Mucosa of descending colon (tissue), 3 donors: ENCODE measurements around the gene PRKCE. TPM values are rescaled to one million over a fixed set of nuclear protein-coding genes. Genes with fewer than 3 reads are reported as not detected.
A peak's percentile ranks its signal among the peaks of the same experiment; 100 is the strongest.

Source experiments
- ATAC-seq: fragments of 200-7000 bp; cut with Tn5 transposase; one replicate; pipeline ENCODE4 v1.9.1; 2020; ENCODE audit warnings: mild to moderate bottlenecking, moderate library complexity
- DNase-seq, 3 donors: peaks; one replicate each; pipeline ENCODE4 v3.0.0-alpha.2; 2020
- H3K36me3 ChIP-seq: fragments of 200-600 bp; one replicate; pipeline ENCODE4 v1.8.0; 2021; ENCODE audit warnings: low read depth, mild to moderate bottlenecking
- H3K4me1 ChIP-seq: fragments of 200-600 bp; one replicate; pipeline ENCODE4 v1.8.0; 2021; ENCODE audit warnings: low read depth, mild to moderate bottlenecking
- H3K4me3 ChIP-seq: fragments of 200-600 bp; one replicate; pipeline ENCODE4 v1.8.0; 2021; ENCODE audit warnings: mild to moderate bottlenecking
- H3K9me3 ChIP-seq: fragments of 200-600 bp; one replicate; pipeline ENCODE4 v1.8.0; 2021; ENCODE audit warnings: mild to moderate bottlenecking
- intact Hi-C, 2 donors: fragments of 100-400 bp; cut with DNase I in 1 of 2; cut with micrococcal nuclease in 1 of 2; formaldehyde crosslinking; loops; one replicate each; pipeline versions ENCODE4 v1.11.0 to v1.11.1; 2022; cut with DNase I, micrococcal nuclease
- total RNA-seq, 3 donors: library from RNA; stranded (reverse); fragmentation: NEBNext Ultra II Directional in 2 of 3; extraction: Animal tissue kit (Norgen Biotek cat#: 25700) in 2 of 3; gene quantifications; one replicate each; pipeline versions ENCODE4 v1.2.1 to v1.2.4, GENCODE V29; 2021 to 2023
- TF ChIP-seq, protein P1 (sequence below): fragments of 200-600 bp; IDR thresholded peaks from one replicate; pipeline ENCODE4 v1.8.0; 2022; ENCODE audit warnings: antibody characterized with exemption, mild to moderate bottlenecking
- donor health status: DM: no; HTN: no; CAD: no; lungs with moderate emphysema.
- donor health status: DM: no; HTN: no; CAD: no.
- donor health status: DM: no; HTN: yes; CAD: no.

PRKCE gene
- total RNA-seq, 3 donors from 2014 or later = 24.5 to 52.0 (median 32.7) TPM

DNA sequence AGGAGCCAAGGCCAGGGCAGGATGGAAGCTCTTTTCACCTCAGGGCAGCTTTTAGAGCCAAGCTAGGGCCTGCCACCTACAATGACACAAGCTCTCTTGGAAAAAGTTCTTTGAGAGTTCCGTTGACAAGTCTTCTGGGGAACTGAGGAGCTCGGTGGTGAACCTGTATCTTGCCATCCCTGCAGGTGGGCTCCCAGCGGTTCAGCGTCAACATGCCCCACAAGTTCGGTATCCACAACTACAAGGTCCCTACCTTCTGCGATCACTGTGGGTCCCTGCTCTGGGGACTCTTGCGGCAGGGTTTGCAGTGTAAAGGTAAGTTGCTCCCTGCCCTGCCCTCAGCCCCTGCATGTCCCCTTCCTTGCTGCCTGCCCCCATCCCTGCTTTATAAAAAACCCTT is 332.9 kb downstream of the PRKCE start:
- TF ChIP-seq, protein P1, sequence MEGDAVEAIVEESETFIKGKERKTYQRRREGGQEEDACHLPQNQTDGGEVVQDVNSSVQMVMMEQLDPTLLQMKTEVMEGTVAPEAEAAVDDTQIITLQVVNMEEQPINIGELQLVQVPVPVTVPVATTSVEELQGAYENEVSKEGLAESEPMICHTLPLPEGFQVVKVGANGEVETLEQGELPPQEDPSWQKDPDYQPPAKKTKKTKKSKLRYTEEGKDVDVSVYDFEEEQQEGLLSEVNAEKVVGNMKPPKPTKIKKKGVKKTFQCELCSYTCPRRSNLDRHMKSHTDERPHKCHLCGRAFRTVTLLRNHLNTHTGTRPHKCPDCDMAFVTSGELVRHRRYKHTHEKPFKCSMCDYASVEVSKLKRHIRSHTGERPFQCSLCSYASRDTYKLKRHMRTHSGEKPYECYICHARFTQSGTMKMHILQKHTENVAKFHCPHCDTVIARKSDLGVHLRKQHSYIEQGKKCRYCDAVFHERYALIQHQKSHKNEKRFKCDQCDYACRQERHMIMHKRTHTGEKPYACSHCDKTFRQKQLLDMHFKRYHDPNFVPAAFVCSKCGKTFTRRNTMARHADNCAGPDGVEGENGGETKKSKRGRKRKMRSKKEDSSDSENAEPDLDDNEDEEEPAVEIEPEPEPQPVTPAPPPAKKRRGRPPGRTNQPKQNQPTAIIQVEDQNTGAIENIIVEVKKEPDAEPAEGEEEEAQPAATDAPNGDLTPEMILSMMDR = no peak
- Histone ChIP-seq H3K36me3 (no peaks in the 10 kb centered on the region), H3K9me3 (no peaks in the 10 kb centered on the region), H3K4me1 (no peaks in the 10 kb centered on the region), H3K4me3 (no peak overlapping the region)
- DNase-seq (peak in 1 of 3 donors; percentile 0), ATAC-seq (no peak)
- intact Hi-C loops = no loop called here

DNA sequence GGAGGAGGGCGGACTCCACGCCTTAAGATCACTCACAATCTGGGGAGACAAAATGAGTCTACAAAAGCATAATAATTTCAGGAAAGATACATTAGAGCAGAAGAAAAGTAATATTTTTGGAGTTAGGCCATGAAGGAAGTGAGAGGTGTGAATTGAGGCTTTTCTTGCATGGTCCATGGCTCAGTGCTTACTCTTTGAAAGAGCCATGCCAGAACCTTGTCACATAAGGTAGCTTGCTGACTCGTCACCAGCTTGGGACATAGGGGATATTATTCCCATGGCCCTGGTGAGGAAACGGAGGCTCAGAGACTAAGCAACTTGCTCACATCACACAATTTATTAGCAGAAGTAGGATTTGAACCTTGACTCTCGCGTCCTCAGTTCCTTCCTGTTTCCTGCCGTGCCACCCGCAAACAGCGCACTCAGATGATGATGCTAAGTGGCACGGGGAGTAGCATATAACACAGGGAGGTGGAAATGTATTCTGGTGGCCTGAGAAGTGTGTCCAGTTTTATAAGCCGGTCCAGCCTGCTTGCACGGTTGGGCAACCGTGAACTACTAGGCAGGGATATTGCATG is 333.5 kb downstream of the PRKCE start:
- ATAC-seq = no peak
- TF ChIP-seq, protein P1 = no peak
- intact Hi-C loops = no loop called here
- Histone ChIP-seq H3K36me3 (no peaks in the 10 kb centered on the region), H3K4me1 (no peaks in the 10 kb centered on the region), H3K4me3 (no peak overlapping the region), H3K9me3 (no peaks in the 10 kb centered on the region)
- peak in 1 of 3 donors; percentile 4 for DNase-seq

DNA sequence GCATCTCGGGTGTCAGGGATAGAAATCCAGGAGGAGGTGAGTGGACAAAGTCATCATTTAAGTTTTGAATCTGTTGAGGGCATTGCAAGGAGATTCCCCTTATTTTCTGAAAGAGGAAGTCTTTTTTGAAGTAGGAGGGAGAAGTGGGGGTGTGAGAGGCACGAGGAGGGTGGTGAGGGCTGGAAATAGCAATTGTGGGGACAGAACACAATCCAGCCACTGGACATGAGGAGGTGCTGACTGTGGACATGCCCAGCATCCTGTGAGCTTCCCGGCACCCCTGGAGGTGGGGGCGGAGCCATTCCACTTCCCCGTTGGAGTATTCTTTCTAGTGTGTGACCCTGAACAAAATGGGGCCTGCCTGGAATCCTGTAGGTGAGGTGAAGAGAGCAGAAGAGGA is 335.0 kb downstream of the PRKCE start:
- Histone ChIP-seq H3K9me3 (no peaks in the 10 kb centered on the region), H3K4me3 (no peak overlapping the region), H3K36me3 (no peaks in the 10 kb centered on the region), H3K4me1 (peaks cover 4% of the 10 kb centered on the region)
- TF ChIP-seq, protein P1 = no peak
- intact Hi-C loops = no loop called here
- ATAC-seq (no peak), DNase-seq (peak in 1 of 3 donors; percentile 35)

DNA sequence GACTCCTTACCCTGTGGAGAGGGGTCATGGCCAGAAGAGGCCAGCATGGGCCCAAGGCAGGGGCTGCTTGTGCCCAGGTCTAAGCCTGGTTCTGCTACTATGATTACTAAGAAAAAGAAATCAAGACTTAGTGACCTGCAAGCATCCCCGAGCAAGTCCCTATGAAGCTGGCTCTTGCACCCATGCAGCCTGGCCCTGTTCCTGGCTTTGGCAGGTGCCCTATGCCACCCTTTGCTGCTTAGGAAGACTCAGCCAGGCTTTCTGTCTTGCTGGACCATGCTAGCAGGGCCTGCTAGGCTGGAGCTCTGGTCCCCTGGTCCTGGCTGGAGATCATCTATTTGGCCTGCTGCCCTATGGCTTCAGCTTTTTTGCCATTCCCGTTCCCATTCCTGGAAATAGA is 336.4 kb downstream of the PRKCE start:
- intact Hi-C loops = no loop called here
- TF ChIP-seq, protein P1 = no peak
- Histone ChIP-seq H3K4me3 (no peak overlapping the region), H3K4me1 (peaks cover 12% of the 10 kb centered on the region), H3K36me3 (no peaks in the 10 kb centered on the region), H3K9me3 (no peaks in the 10 kb centered on the region)
- ATAC-seq (no peak), DNase-seq (no peak)

DNA sequence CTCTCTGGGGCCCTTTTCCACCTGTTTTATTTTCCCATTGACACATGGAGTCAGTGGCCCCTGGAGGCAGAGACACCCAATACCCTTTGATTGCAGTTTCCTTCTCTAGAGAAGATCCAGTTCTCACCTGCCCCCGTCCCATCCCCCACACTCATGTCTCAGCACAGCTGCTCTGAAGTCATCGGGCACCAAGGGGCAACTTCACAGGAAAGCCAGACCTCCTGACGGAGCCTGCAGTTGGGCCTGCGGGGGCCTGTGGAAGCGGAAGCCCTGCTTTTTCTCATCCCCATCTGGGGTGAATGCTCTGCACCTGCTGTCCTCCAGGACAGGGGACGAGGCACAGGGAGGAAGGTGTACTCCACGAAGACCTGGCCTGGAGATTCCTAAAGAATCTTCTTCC is 337.4 kb downstream of the PRKCE start:
- Histone ChIP-seq H3K36me3 (no peaks in the 10 kb centered on the region), H3K9me3 (no peaks in the 10 kb centered on the region), H3K4me3 (no peak overlapping the region), H3K4me1 (peaks cover 12% of the 10 kb centered on the region)
- DNase-seq = no peak
- TF ChIP-seq, protein P1 = no peak
- no peak for ATAC-seq
- intact Hi-C loops = no loop called here

DNA sequence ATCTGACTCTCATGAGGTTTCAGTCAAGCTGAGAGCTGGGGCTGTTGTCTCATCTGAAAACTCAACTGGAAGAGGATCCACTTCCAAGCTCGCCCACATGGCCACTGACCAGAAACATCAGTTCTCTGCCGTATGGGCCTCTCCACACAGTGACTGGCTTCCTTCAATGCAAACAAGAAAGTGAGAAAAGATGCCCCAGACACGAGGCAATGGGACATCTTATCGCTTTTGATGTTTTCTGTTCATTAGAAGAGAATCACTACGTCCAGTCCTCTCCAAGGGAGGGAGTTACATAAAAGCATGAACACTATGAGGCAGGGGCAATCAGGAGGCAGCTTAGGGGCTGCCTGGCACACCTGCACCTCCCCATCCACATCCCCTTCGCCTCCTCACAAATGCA is 338.7 kb downstream of the PRKCE start:
- peaks cover 12% of the 10 kb centered on the region for H3K4me1 ChIP-seq
- H3K36me3 ChIP-seq = no peaks in the 10 kb centered on the region
- TF ChIP-seq, protein P1 = no peak
- ATAC-seq (no peak), DNase-seq (no peak)
- no peaks in the 10 kb centered on the region for H3K9me3 ChIP-seq
- no peak overlapping the region for H3K4me3 ChIP-seq
- intact Hi-C loops = no loop called here
